PFSK-1 (cell line): Measurements from ENCODE around the gene MUC2.

ENCODE experiments used
- POLR2AphosphoS5 ChIP-seq: IDR thresholded peaks from 2 replicates; pipeline ENCODE4 v1.6.1; 2012; ENCODE audit warnings: low read depth, mild to moderate bottlenecking, control low read depth, low read length, moderate library complexity
- SIN3A ChIP-seq: IDR thresholded peaks from 2 replicates; pipeline ENCODE4 v1.6.1; 2012; ENCODE audit warnings: mild to moderate bottlenecking, low read length, moderate library complexity, borderline replicate concordance; ENCODE audit not compliant: insufficient read depth
- TF ChIP-seq, protein P1 (sequence below), 2 experiments: IDR thresholded peaks; 2 replicates each; pipeline versions ENCODE4 v1.6.1 to v1.8.0; 2011 to 2012; ENCODE audit warnings: low read depth in 2 of 2, low read length in 2 of 2, control low read depth in 1 of 2, inconsistent platforms in 1 of 2, mild to moderate bottlenecking in 1 of 2, moderate library complexity in 1 of 2; ENCODE audit not compliant: insufficient read depth in 1 of 2

GRCh38 chr11:1081601-1082311 is 7.1 kb downstream of the MUC2 start:
- TF ChIP-seq POLR2AphosphoS5 (no peak), SIN3A (no peak)
- TF ChIP-seq, protein P1, sequence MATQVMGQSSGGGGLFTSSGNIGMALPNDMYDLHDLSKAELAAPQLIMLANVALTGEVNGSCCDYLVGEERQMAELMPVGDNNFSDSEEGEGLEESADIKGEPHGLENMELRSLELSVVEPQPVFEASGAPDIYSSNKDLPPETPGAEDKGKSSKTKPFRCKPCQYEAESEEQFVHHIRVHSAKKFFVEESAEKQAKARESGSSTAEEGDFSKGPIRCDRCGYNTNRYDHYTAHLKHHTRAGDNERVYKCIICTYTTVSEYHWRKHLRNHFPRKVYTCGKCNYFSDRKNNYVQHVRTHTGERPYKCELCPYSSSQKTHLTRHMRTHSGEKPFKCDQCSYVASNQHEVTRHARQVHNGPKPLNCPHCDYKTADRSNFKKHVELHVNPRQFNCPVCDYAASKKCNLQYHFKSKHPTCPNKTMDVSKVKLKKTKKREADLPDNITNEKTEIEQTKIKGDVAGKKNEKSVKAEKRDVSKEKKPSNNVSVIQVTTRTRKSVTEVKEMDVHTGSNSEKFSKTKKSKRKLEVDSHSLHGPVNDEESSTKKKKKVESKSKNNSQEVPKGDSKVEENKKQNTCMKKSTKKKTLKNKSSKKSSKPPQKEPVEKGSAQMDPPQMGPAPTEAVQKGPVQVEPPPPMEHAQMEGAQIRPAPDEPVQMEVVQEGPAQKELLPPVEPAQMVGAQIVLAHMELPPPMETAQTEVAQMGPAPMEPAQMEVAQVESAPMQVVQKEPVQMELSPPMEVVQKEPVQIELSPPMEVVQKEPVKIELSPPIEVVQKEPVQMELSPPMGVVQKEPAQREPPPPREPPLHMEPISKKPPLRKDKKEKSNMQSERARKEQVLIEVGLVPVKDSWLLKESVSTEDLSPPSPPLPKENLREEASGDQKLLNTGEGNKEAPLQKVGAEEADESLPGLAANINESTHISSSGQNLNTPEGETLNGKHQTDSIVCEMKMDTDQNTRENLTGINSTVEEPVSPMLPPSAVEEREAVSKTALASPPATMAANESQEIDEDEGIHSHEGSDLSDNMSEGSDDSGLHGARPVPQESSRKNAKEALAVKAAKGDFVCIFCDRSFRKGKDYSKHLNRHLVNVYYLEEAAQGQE (IDR thresholded peaks at IDR 0.05; ENCODE audit: insufficient read depth in 1 of 2, low read depth in 2 of 2, low read length in 2 of 2), result no peak
